Measurements from ENCODE around the gene MEIKIN.
A peak's percentile ranks its signal among the peaks of the same experiment; 100 is the strongest.
"Not testable (repeated sequence)": the region's sequence is repeated elsewhere in the genome, so short reads cannot be mapped to it uniquely, and the experiment has no call there.

The MEIKIN gene

GRCh38 chr5:131902266-131902665 is 43.2 kb downstream of the MEIKIN start:
- DNase-seq (ENCODE audit: low spot score), result not testable (repeated sequence)

- no peak for DNase-seq (ENCODE audit: low spot score)
These were observed 45.8 kb downstream of the MEIKIN start for GRCh38 chr5:131899686-131900085.

- DNase-seq (ENCODE audit: low spot score), result no peak
These were observed 61.5 kb downstream of the MEIKIN start for GRCh38 chr5:131883984-131884383.

GRCh38 chr5:131879705-131880104 is 65.8 kb downstream of the MEIKIN start:
- no peak for DNase-seq (ENCODE audit: low spot score)

- DNase-seq (ENCODE audit: low spot score), result no peak
These were observed 67.6 kb downstream of the MEIKIN start for GRCh38 chr5:131877873-131878272.

GRCh38 chr5:131871251-131871650 is 74.2 kb downstream of the MEIKIN start:
- not testable (repeated sequence) for DNase-seq (ENCODE audit: low spot score)

- DNase-seq (ENCODE audit: low spot score), result no peak
These were observed 77.9 kb downstream of the MEIKIN start for GRCh38 chr5:131867524-131867923.

- no peak for DNase-seq (ENCODE audit: low spot score)
These were observed 81.8 kb downstream of the MEIKIN start for GRCh38 chr5:131863700-131864099.

- DNase-seq (ENCODE audit: low spot score), result no peak
These were observed 88.1 kb downstream of the MEIKIN start for GRCh38 chr5:131857388-131857787.

GRCh38 chr5:131855452-131855851 is 90.0 kb downstream of the MEIKIN start:
- no peak for DNase-seq (ENCODE audit: low spot score)

GRCh38 chr5:131854134-131854533 is 91.3 kb downstream of the MEIKIN start:
- DNase-seq (ENCODE audit: low spot score), result no peak

- no peak for DNase-seq (ENCODE audit: low spot score)
These were observed 96.8 kb downstream of the MEIKIN start for GRCh38 chr5:131848662-131849061.

- DNase-seq (ENCODE audit: low spot score), result no peak
These were observed 98.9 kb downstream of the MEIKIN start for GRCh38 chr5:131846536-131846935.

GRCh38 chr5:131845828-131846227 is 99.6 kb downstream of the MEIKIN start:
- DNase-seq (ENCODE audit: low spot score), result no peak

GRCh38 chr5:131842971-131843370 is 102.5 kb downstream of the MEIKIN start:
- DNase-seq (ENCODE audit: low spot score), result not testable (repeated sequence)

- DNase-seq (ENCODE audit: low spot score), result not testable (repeated sequence)
These were observed 112.8 kb downstream of the MEIKIN start for GRCh38 chr5:131832702-131833101.

GRCh38 chr5:131825404-131826013 is 120.0 kb downstream of the MEIKIN start:
- DNase-seq (ENCODE audit: low spot score), result peak; percentile 7

GRCh38 chr5:131824631-131825030 is 120.8 kb downstream of the MEIKIN start:
- DNase-seq (ENCODE audit: low spot score), result no peak

- no peak for DNase-seq (ENCODE audit: low spot score)
These were observed 124.2 kb downstream of the MEIKIN start for GRCh38 chr5:131821221-131821620.

- DNase-seq (ENCODE audit: low spot score), result no peak
These were observed 127.3 kb downstream of the MEIKIN start for GRCh38 chr5:131818001-131818724.

- DNase-seq (ENCODE audit: low spot score), result peak; percentile 43
These were observed 130.5 kb downstream of the MEIKIN start for GRCh38 chr5:131814990-131815389.

- DNase-seq (ENCODE audit: low spot score), result no peak
These were observed 132.9 kb downstream of the MEIKIN start for GRCh38 chr5:131812371-131813160.
